Epithelial cell of esophagus (primary cell): Measurements from ENCODE around the gene PRKG1.

Experiments used
- DNase-seq: peaks from one replicate; pipeline ENCODE4 v3.0.0; 2010; ENCODE audit warnings: low read depth
- H3K4me3 ChIP-seq: 2 replicates; pipeline ENCODE4 v1.5.1; 2011; ENCODE audit warnings: mild to moderate bottlenecking, low read length, control low read depth
- CTCF ChIP-seq: IDR thresholded peaks from 2 replicates; pipeline ENCODE4 v1.5.1; 2011; ENCODE audit warnings: low read depth, mild to moderate bottlenecking, low read length, control low read depth, inconsistent platforms; ENCODE audit not compliant: insufficient read depth; ENCODE audit errors: missing control alignments

PRKG1 gene

GRCh38 chr10:51804866-51805265, 730.6 kb downstream of the PRKG1 start:
- no peak overlapping the region for H3K4me3 ChIP-seq
- no peak for TF ChIP-seq CTCF
- DNase-seq = peak; percentile 63

- H3K4me3 ChIP-seq = no peak overlapping the region
- no peak for TF ChIP-seq CTCF
- no peak for DNase-seq
Observed at GRCh38 chr10:51806079-51806835, 732.0 kb downstream of the PRKG1 start.

GRCh38 chr10:51808187-51808586, 733.9 kb downstream of the PRKG1 start:
- DNase-seq = no peak
- no peak for TF ChIP-seq CTCF
- no peak overlapping the region for H3K4me3 ChIP-seq

DNA sequence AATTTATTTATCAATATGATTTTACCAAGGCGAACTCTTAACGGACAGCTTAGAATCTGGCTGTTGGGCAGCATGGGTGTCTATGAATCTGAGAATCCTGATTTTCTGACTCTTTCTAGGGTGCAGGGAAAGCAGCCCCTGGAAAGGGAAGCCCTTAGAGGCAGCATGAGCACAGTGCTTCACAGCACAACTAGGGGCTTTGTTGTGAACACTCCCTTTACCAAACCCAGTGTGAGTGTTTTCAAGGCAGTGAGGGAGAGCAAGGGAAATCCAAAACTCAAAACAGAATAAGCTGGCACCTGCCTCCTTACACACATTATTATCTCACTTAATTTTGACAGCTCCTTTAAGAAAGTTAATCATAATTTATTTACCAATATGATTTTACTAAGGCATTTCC, 741.4 kb downstream of the PRKG1 start:
- no peak for DNase-seq
- no peak for TF ChIP-seq CTCF
- no peak overlapping the region for H3K4me3 ChIP-seq

DNA sequence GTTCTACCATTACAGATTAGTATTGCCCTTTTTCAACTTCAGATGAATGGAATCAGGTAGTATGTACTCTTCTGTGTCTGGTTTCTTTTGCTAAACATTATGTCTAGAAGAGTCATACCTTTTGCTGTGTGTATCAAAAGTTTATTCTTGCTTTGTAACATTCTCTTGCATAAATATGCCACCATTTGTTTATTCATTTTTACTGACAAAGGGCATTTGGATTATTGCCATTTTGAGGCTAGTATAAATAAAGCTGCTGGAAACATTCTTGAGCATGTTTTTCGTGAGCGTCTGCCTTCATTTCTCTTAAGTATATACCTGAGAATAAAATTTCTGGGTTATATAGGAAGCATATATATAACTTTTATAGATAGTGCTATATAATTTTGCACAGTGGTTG, 746.8 kb downstream of the PRKG1 start:
- TF ChIP-seq CTCF = no peak
- H3K4me3 ChIP-seq = no peak overlapping the region
- no peak for DNase-seq

GRCh38 chr10:51821745-51822144, 747.5 kb downstream of the PRKG1 start:
- no peak for DNase-seq
- TF ChIP-seq CTCF = no peak

More at GRCh38 chr10:51821745-51822144, 747.5 kb downstream of the PRKG1 start:
- no peak overlapping the region for H3K4me3 ChIP-seq
